Prostate gland (tissue), 2 donors: ENCODE data around the gene SLC2A4RG.

Experiments used
- POLR2A ChIP-seq: fragments of 450-650 bp; IDR thresholded peaks from one replicate; pipeline ENCODE4 v1.6.1; 2016; ENCODE audit warnings: antibody characterized with exemption, mild to moderate bottlenecking
- TF ChIP-seq, protein P1 (sequence below), 4 experiments: fragments of 200-600 bp in 2 of 4; fragments of 450-650 bp in 2 of 4; sonication (generic) in 2 of 4; IDR thresholded peaks; 1 replicate in 3 of 4; 2 replicates in 1 of 4; pipeline ENCODE4 v1.5.1; 2016 to 2019; ENCODE audit warnings: antibody characterized with exemption in 4 of 4, mild to moderate bottlenecking in 2 of 4, moderate library complexity in 2 of 4

DNA sequence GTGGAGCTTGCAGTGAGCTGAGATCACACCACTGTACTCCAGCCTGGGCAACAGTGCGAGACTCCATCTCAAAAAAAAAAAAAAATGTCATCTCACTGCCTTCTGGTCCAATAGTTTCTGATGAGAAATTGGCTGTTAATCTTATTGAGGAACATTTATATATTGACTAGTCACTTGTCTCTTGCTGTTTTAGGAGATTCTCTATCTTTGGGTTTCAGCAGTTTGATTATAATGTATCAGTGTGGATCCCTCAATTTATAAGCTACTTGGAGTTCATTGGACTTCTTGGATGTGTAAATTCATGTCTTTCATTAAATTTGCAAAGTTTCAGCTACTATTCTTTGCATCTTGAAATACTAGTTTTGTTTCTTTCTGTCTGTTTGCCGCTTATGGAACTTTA is 20.6 kb upstream of the SLC2A4RG start:
- TF ChIP-seq, protein P1, sequence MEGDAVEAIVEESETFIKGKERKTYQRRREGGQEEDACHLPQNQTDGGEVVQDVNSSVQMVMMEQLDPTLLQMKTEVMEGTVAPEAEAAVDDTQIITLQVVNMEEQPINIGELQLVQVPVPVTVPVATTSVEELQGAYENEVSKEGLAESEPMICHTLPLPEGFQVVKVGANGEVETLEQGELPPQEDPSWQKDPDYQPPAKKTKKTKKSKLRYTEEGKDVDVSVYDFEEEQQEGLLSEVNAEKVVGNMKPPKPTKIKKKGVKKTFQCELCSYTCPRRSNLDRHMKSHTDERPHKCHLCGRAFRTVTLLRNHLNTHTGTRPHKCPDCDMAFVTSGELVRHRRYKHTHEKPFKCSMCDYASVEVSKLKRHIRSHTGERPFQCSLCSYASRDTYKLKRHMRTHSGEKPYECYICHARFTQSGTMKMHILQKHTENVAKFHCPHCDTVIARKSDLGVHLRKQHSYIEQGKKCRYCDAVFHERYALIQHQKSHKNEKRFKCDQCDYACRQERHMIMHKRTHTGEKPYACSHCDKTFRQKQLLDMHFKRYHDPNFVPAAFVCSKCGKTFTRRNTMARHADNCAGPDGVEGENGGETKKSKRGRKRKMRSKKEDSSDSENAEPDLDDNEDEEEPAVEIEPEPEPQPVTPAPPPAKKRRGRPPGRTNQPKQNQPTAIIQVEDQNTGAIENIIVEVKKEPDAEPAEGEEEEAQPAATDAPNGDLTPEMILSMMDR (IDR thresholded peaks at IDR 0.05): no peak
- no peak for TF ChIP-seq POLR2A
